C4-2B (cell line): ENCODE measurements around the gene FOXI1.

Experiments
- ZFX ChIP-seq: fragments of 450-650 bp; IDR thresholded peaks from 2 replicates; pipeline ENCODE4 v1.6.1; 2017
- TF ChIP-seq, protein P1 (sequence below): fragments of 450-650 bp; conservative IDR thresholded peaks from 2 replicates; pipeline ENCODE4 v1.5.1; 2017; ENCODE audit warnings: mild to moderate bottlenecking

DNA sequence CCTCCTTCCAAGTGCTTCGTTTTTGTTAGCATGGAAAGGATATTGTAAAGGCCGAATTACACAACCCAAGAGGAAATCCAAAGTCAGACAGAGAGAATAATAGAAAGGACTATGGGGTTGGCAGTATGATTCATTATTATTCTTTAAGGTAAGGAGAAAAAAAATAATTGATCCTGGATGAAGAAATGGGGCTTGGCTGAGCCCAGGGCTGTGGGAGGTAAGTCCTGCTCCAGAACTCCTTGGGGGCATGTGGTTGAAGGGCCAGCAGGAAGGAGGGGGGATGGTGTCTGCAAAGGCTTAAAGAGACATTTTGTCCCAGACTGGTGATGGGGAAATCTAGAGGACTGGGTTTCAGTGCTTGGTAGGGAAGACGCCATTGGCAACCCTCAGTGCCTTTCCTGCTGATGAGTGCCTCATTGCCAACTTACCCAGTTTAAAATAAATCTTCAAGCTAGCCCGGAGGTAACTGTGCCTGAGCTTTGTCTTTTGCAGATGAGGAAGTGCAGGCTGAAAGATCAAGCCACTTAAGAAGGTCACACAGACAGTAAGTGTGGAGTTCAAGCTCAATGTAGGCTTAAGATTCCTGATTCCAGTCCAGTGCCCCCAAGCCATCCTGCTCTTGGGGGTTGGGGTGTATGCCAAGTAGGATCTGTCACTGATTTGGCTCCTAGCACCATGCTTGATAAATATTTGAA lies 30.2 kb downstream of the FOXI1 start:
- TF ChIP-seq, protein P1, sequence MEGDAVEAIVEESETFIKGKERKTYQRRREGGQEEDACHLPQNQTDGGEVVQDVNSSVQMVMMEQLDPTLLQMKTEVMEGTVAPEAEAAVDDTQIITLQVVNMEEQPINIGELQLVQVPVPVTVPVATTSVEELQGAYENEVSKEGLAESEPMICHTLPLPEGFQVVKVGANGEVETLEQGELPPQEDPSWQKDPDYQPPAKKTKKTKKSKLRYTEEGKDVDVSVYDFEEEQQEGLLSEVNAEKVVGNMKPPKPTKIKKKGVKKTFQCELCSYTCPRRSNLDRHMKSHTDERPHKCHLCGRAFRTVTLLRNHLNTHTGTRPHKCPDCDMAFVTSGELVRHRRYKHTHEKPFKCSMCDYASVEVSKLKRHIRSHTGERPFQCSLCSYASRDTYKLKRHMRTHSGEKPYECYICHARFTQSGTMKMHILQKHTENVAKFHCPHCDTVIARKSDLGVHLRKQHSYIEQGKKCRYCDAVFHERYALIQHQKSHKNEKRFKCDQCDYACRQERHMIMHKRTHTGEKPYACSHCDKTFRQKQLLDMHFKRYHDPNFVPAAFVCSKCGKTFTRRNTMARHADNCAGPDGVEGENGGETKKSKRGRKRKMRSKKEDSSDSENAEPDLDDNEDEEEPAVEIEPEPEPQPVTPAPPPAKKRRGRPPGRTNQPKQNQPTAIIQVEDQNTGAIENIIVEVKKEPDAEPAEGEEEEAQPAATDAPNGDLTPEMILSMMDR: no peak
- TF ChIP-seq ZFX: no peak
